IMR-90 (cell line): ENCODE measurements around the gene KIAA0513. TPM values are rescaled to one million over a fixed set of nuclear protein-coding genes. Genes with fewer than 3 reads are reported as not detected.

Experiments
- ATAC-seq: fragments of 200-7000 bp; cut with Tn5 transposase; 2 replicates; pipeline ENCODE4 v1.9.1; 2020; ENCODE audit warnings: low read depth, mild to moderate bottlenecking, moderate library complexity
- BruUV-seq: library from RNA; stranded (reverse); fragments of 400-500 nt; replicated peaks from 2 replicates; lab custom pipeline; 2021; lab: Mats Ljungman, UMichigan
- CTCF ChIA-PET: fragments of 300-600 bp; formaldehyde crosslinking; extraction: SDS; loops from one replicate; lab custom pipeline; 2021; ENCODE audit warnings: antibody characterized with exemption; lab: Yijun Ruan, JAX
- POLR2A ChIA-PET: fragments of 300-600 bp; sonication (Branson Sonifier 250); formaldehyde crosslinking; loops from one replicate; lab custom pipeline; 2022; ENCODE audit warnings: antibody characterized with exemption; ENCODE audit not compliant: unreplicated experiment; lab: Charles Lee
- DNase-seq: peaks from one replicate; pipeline ENCODE4 v3.0.0; 2013
- H2AFZ ChIP-seq: replicated peaks from 2 replicates; pipeline ENCODE3; 2013; ENCODE audit warnings: low read length, mild to moderate bottlenecking; ENCODE audit not compliant: poor library complexity
- H2AK5ac ChIP-seq: 2 replicates; pipeline ENCODE4 v1.6.1; 2013; ENCODE audit warnings: low read depth, low read length, inconsistent platforms
- H2AK9ac ChIP-seq: replicated peaks from 2 replicates; pipeline ENCODE3; 2013; ENCODE audit warnings: mild to moderate bottlenecking, low read depth, low read length, moderate library complexity; ENCODE audit not compliant: poor library complexity
- H2BK120ac ChIP-seq: 2 replicates; pipeline ENCODE4 v1.6.1; 2013; ENCODE audit warnings: low read depth, low read length, inconsistent platforms
- H2BK15ac ChIP-seq: 3 replicates; pipeline ENCODE4 v1.6.1; 2013; ENCODE audit warnings: low read depth, low read length, inconsistent platforms
- H2BK20ac ChIP-seq: 2 replicates; pipeline ENCODE4 v1.6.1; 2013; ENCODE audit warnings: low read depth, mild to moderate bottlenecking, inconsistent platforms, low read length, moderate library complexity
- H2BK5ac ChIP-seq: 2 replicates; pipeline ENCODE4 v1.6.1; 2013; ENCODE audit warnings: mild to moderate bottlenecking, low read depth, low read length, inconsistent platforms; ENCODE audit not compliant: poor library complexity, severe bottlenecking
- H3K14ac ChIP-seq: replicated peaks from 2 replicates; pipeline ENCODE4 v1.6.1; 2013; ENCODE audit warnings: low read depth, low read length, inconsistent platforms
- H3K18ac ChIP-seq: 2 replicates; pipeline ENCODE4 v1.6.1; 2013; ENCODE audit warnings: low read depth, low read length, control low read depth
- H3K23ac ChIP-seq: 2 replicates; pipeline ENCODE4 v1.6.1; 2013; ENCODE audit warnings: low read depth, low read length, inconsistent platforms
- H3K27ac ChIP-seq: 2 replicates; pipeline ENCODE4 v1.5.1; 2013; ENCODE audit warnings: mild to moderate bottlenecking, control low read depth, low read length; ENCODE audit not compliant: insufficient read depth
- H3K27me3 ChIP-seq: 2 replicates; pipeline ENCODE4 v1.6.1; 2013; ENCODE audit warnings: low read length; ENCODE audit not compliant: control insufficient read depth, insufficient read depth
- H3K36me3 ChIP-seq: 2 replicates; pipeline ENCODE4 v1.6.1; 2013; ENCODE audit warnings: low read length, mixed read lengths; ENCODE audit not compliant: control insufficient read depth, insufficient read depth
- H3K4ac ChIP-seq: 2 replicates; pipeline ENCODE4 v1.6.1; 2013; ENCODE audit warnings: low read depth, low read length, inconsistent platforms
- H3K4me1 ChIP-seq: 2 replicates; pipeline ENCODE4 v1.6.1; 2013; ENCODE audit warnings: low read length, mixed read lengths; ENCODE audit not compliant: control insufficient read depth, insufficient read depth
- H3K4me2 ChIP-seq: 2 replicates; pipeline ENCODE4 v1.6.1; 2013; ENCODE audit warnings: low read depth, mild to moderate bottlenecking, control low read depth, low read length, moderate library complexity
- H3K4me3 ChIP-seq: 2 replicates; pipeline ENCODE4 v1.5.1; 2013; ENCODE audit warnings: low read depth, mild to moderate bottlenecking, control low read depth, low read length, moderate library complexity; ENCODE audit not compliant: insufficient read depth
- H3K56ac ChIP-seq: 2 replicates; pipeline ENCODE4 v1.6.1; 2013; ENCODE audit warnings: low read length, inconsistent platforms; ENCODE audit not compliant: insufficient read depth; ENCODE audit errors: extremely low read depth
- H3K79me1 ChIP-seq, 2 experiments: 2 replicates each; pipeline ENCODE4 v1.6.1; 2013; ENCODE audit warnings: low read length in 2 of 2, inconsistent platforms in 1 of 2, low read depth in 1 of 2
- H3K9ac ChIP-seq: 2 replicates; pipeline ENCODE4 v1.6.1; 2013; ENCODE audit warnings: low read depth, low read length, control low read depth
- H3K9me1 ChIP-seq: 2 replicates; pipeline ENCODE4 v1.6.1; 2013; ENCODE audit warnings: low read length, inconsistent platforms; ENCODE audit not compliant: insufficient read depth
- H3K9me3 ChIP-seq: 2 replicates; pipeline ENCODE4 v1.6.1; 2013; ENCODE audit warnings: low read length; ENCODE audit not compliant: control insufficient read depth, insufficient read depth
- H4K20me1 ChIP-seq: 2 replicates; pipeline ENCODE4 v1.6.1; 2013; ENCODE audit warnings: low read length, inconsistent platforms; ENCODE audit not compliant: insufficient read depth
- H4K5ac ChIP-seq: 2 replicates; pipeline ENCODE4 v1.6.1; 2013; ENCODE audit warnings: mild to moderate bottlenecking, low read depth, low read length, control low read depth
- H4K8ac ChIP-seq, 2 experiments: 2 replicates each; pipeline ENCODE4 v1.6.1; 2013; ENCODE audit warnings: low read depth in 2 of 2, low read length in 2 of 2, control low read depth in 1 of 2, inconsistent platforms in 1 of 2
- H4K91ac ChIP-seq: 2 replicates; pipeline ENCODE4 v1.6.1; 2013; ENCODE audit warnings: low read depth, low read length, inconsistent platforms; ENCODE audit not compliant: insufficient read depth
- BHLHE40 ChIP-seq: fragments of 150-350 bp; IDR thresholded peaks from 2 replicates; pipeline ENCODE4 v1.6.1; 2016; ENCODE audit warnings: mild to moderate bottlenecking, low read depth, low read length
- CHD1 ChIP-seq: IDR thresholded peaks from 2 replicates; pipeline ENCODE4 v1.6.1; 2012; ENCODE audit warnings: low read depth, low read length, improper control_type of control experiment
- ELK1 ChIP-seq: fragments of 150-350 bp; IDR thresholded peaks from 2 replicates; pipeline ENCODE4 v1.6.1; 2016; ENCODE audit warnings: low read depth, mild to moderate bottlenecking, low read length, moderate library complexity, borderline replicate concordance
- FOS ChIP-seq: fragments of 150-350 bp; IDR thresholded peaks from 2 replicates; pipeline ENCODE4 v1.6.1; 2016; ENCODE audit warnings: low read depth, low read length
- MAFK ChIP-seq: IDR thresholded peaks from 2 replicates; pipeline ENCODE4 v1.6.1; 2012; ENCODE audit warnings: low read depth, low read length, improper control_type of control experiment
- MAZ ChIP-seq: IDR thresholded peaks from 2 replicates; pipeline ENCODE4 v1.6.1; 2012; ENCODE audit warnings: low read depth, mild to moderate bottlenecking, low read length, improper control_type of control experiment, moderate library complexity, borderline replicate concordance
- MXI1 ChIP-seq: IDR thresholded peaks from 2 replicates; pipeline ENCODE4 v1.6.1; 2012; ENCODE audit warnings: low read depth, mild to moderate bottlenecking, low read length, moderate library complexity, borderline replicate concordance
- RAD21 ChIP-seq: IDR thresholded peaks from 2 replicates; pipeline ENCODE4 v1.6.1; 2012; ENCODE audit warnings: low read length, improper control_type of control experiment
- RFX5 ChIP-seq: IDR thresholded peaks from 2 replicates; pipeline ENCODE4 v1.8.0; 2012; ENCODE audit warnings: low read depth, mild to moderate bottlenecking, low read length, moderate library complexity
- USF2 ChIP-seq: fragments of 150-350 bp; IDR thresholded peaks from 2 replicates; pipeline ENCODE4 v1.6.1; 2017; ENCODE audit warnings: mild to moderate bottlenecking, antibody characterized with exemption, low read length, low read depth
- WGBS, 2 experiments: methylation state at CpG; one replicate each; pipeline versions ENCODE4 v1.1.5 to v1.1.7; 2013; ENCODE audit warnings: missing lambda C conversion rate in 2 of 2; ENCODE audit not compliant: insufficient read length in 1 of 2; ENCODE audit errors: extremely low coverage in 2 of 2; 5-methylcytosine and 5-hydroxymethylcytosine counted together
- dilution Hi-C: fragments of 300-500 bp; cut with HindIII; formaldehyde crosslinking; loops from one replicate; pipeline ENCODE4 v1.14.3; 2018; ENCODE audit warnings: low sequenced_read_pairs; ENCODE audit not compliant: unreplicated experiment
- in situ Hi-C: fragments of 300-500 bp; cut with MboI; formaldehyde crosslinking; loops from 3 replicates; pipeline ENCODE4 v1.14.3; 2019; ENCODE audit warnings: low sequenced_read_pairs, inconsistent platforms, mixed read lengths
- intact Hi-C: fragments of 100-400 bp; cut with micrococcal nuclease; formaldehyde crosslinking; loops from 2 replicates; pipeline ENCODE4 v1.10.0; 2022
- polyA plus RNA-seq, 3 experiments: library from polyadenylated mRNA; depleted of rRNA; stranded (reverse); fragments of >200 nt; gene quantifications; 2 replicates each; pipeline ENCODE4 v1.2.3, GENCODE V29; 2012; ENCODE audit warnings: low replicate concordance in 1 of 3
- total RNA-seq: library from RNA; depleted of rRNA; stranded (reverse); fragments of >200 nt; gene quantifications from 2 replicates; pipeline ENCODE4 v1.2.3, GENCODE V29; 2012

Gene KIAA0513
- total and polyA plus RNA-seq, 2 of the 4 experiments (the other 2 are of a cell fraction), result 9.5 TPM

GRCh38 chr16:85040685-85041084 lies 13.1 kb downstream of the KIAA0513 start:
- no TSS peak for BruUV-seq
- H3K36me3 ChIP-seq, result peaks cover 1% of the 10 kb centered on the region; the same call in 1 of the 2 replicates
- no peak overlapping the region for H2BK120ac ChIP-seq
- peaks cover 5% of the 10 kb centered on the region for H3K4me1 ChIP-seq
- H4K91ac ChIP-seq, result no peak overlapping the region
- peaks cover 5% of the 10 kb centered on the region; the same call in 1 of the 2 replicates for H4K20me1 ChIP-seq
- 67% methylated on average over 1 of the region's 6 CpGs; no CpG with 5 or more reads in 1 of the 2 experiments for WGBS, 2 experiments
- H3K4ac ChIP-seq, result no peak overlapping the region
- no peaks in the 10 kb centered on the region; the same call in 1 of the 2 replicates for H3K27me3 ChIP-seq
- peaks cover 7 to 30% of the 10 kb centered on the region in 2 experiments; a peak in 3 of 4 replicates for H3K79me1 ChIP-seq
- peaks cover 12% of the 10 kb centered on the region for H3K9me1 ChIP-seq
- no peak overlapping the region for H3K4me3 ChIP-seq
- no peak overlapping the region for H2AK5ac ChIP-seq
- H4K5ac ChIP-seq, result no peak overlapping the region
- no peak overlapping the region for H2BK20ac ChIP-seq
- DNase-seq (no peak), ATAC-seq (no peak)
- H3K4me2 ChIP-seq, result no peak overlapping the region
- no peak overlapping the region for H3K18ac ChIP-seq
- no peak overlapping the region for H3K23ac ChIP-seq
- no peak overlapping the region for H2BK15ac ChIP-seq
- ChIA-PET POLR2A (no interaction called here), CTCF (no interaction called here)
- TF ChIP-seq MAFK (no peak), MAZ (no peak), RFX5 (no peak), ELK1 (no peak), BHLHE40 (no peak), MXI1 (no peak), CHD1 (no peak), RAD21 (no peak), USF2 (no peak), FOS (no peak)
- intact Hi-C loops, result no loop called here
- no peak overlapping the region for H3K9ac ChIP-seq
- dilution Hi-C loops, result no loop called here
- H3K14ac ChIP-seq, result no peak overlapping the region
- H2AK9ac ChIP-seq, result no peak overlapping the region
- no peak overlapping the region for H2BK5ac ChIP-seq
- no peak overlapping the region for H3K56ac ChIP-seq
- in situ Hi-C loops, result no loop called here
- no peak overlapping the region for H4K8ac ChIP-seq
- no peaks in the 10 kb centered on the region for H3K9me3 ChIP-seq
- no peak overlapping the region for H3K27ac ChIP-seq
- no peak overlapping the region for H2AFZ ChIP-seq
